HG03442 (cell line): Measurements from ENCODE around the gene SCGB1D1.

ENCODE experiments used
- ATAC-seq: cut with Tn5 transposase; IDR thresholded peaks from one replicate; pipeline ENCODE4 v1.9.1; 2021; ENCODE audit warnings: mild to moderate bottlenecking, moderate library complexity; ENCODE audit not compliant: unreplicated experiment

SCGB1D1 gene

GRCh38 chr11:62190011-62190410 is at the start of gene SCGB1D1:
SCGB1D1 (plus strand) TSS chr11:62190216; CDS start chr11:62190285, 69 bp downstream.
- ATAC-seq, result no peak

GRCh38 chr11:62140304-62141110 is 49.5 kb upstream of the SCGB1D1 start:
- ATAC-seq, result no peak

DNA sequence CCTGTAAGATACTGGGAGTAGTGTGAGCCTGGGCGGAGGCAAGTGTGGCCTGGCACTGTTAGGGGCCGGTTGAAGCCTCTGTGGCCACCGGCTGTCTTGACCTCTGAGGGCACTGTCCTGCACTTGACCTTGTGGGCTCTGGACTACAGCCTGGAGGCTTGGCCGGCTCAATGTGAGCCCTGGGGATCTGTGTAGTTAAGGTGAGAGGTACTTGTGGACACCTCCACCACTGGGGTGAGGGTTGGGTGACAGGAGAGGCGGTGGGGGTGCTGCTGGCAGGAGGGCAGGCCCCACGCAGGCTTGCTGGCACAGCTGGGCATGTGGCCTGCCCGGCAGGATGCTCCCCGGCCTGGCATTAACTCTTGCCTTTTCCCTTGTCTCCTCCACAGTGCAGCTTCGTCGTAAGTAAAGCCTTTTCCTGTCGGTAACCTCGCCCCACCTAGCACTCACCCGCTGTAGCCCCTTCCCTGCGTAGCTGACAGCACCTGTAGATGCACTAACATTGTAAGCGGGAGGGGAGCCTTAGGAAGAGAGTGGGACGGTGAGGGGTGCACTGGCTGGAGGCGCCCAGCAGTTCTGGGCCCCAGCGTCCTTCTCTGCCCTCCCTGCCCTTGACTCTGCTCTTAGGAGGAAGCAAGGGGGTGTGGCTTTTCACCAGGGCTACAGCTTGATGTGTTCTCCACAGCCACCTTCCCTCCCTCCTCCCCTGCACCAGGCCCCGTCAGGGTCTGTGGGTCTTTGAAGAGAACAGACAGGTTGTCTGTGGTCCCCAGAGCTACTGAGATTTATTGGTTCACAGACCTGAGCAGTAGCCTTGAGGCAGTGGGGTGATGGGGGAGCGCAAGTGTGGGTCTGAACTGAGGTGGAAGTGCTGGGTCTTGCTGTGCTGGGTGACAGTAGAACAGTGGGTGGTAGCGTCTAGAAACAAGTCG is 48.6 kb upstream of the SCGB1D1 start:
- no peak for ATAC-seq

DNA sequence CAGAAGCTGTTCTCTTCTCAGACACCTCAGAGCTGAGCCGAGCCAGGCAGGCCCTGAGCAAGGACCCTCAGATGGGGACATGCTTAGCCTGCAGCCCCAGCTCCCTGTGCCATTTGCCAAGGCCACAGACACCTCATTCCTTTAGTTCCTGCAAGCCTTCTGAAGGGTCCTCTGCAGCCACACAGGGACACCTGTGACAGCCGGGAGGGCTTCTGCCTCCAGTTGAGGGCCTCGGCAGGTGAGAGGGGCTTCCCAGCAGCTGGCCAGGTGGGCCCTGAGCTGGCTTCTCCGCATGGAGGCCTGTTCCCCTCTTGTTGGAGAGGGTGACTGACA is 48.0 kb upstream of the SCGB1D1 start:
- no peak for ATAC-seq

DNA sequence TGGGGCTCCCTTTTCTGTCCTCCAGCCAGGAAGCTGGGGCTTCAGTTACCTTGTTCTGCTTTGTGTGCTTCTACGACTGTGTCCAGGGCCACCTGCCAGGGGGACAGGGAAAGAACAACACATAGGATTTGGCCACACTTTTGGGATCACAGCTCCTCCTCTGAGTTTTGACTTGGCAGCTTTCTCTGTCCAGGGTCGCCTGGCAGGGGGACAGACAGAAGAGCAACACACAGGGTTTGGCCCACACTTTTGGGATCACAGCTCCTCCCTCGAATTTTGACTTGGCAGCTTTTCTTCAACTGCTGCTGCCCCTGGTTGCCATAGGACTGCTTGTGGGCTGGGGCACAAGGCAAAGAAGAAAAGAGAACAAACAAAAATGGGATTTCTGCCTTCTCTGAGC is 47.1 kb upstream of the SCGB1D1 start:
- ATAC-seq, result no peak

- ATAC-seq, result no peak
Measured at GRCh38 chr11:62143727-62144126, 46.3 kb upstream of the SCGB1D1 start.

DNA sequence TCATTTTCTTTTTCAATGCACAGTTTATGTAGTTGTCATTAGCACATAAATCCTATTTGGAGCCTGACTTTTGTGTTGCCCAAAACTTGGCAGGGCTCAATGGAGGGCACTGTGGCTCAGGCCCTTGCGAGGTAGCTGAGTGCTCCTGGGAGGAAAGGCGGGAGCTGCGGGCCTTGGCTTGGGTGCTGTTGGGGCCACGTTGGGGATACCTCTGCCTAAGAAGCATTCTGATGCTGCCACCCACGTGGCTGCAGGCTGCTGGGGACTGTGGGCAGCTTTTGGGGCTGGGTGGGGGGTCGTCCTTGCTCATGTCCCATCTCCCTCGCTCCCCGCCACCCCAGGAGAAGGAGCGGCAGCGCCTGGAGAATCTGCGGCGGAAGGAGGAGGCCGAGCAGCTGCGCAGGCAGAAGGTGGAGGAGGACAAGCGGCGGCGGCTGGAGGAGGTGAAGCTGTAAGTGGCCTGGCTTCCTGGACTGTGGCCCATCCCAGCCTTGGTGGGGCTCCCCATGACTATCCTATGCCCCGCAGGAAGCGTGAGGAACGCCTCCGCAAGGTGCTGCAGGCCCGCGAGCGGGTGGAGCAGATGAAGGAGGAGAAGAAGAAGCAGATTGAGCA is 45.3 kb upstream of the SCGB1D1 start:
- no peak for ATAC-seq

- no peak for ATAC-seq
Measured at GRCh38 chr11:62145261-62145871, 44.6 kb upstream of the SCGB1D1 start.

- ATAC-seq, result no peak
Measured at GRCh38 chr11:62146476-62147200, 43.4 kb upstream of the SCGB1D1 start.

DNA sequence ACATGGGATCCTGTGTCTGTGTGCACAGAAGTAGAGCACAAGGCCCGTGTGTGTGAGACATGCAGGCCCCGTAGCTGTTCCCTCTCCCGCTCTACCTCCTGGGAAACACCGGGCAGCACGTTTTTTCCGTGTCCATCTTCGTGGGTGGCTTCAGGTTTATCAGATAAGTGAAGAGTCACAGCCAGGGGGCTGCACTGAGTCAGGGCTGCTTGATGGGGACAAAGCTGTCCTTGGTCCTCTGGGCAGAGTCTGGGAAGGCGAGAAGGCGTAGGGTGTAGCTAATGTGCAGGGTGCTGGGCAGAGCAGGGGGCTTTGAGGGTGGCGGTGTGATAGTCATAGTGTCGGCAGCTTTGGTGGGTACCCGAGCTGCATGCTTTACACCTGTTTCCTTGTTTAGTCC is 42.5 kb upstream of the SCGB1D1 start:
- ATAC-seq, result no peak

DNA sequence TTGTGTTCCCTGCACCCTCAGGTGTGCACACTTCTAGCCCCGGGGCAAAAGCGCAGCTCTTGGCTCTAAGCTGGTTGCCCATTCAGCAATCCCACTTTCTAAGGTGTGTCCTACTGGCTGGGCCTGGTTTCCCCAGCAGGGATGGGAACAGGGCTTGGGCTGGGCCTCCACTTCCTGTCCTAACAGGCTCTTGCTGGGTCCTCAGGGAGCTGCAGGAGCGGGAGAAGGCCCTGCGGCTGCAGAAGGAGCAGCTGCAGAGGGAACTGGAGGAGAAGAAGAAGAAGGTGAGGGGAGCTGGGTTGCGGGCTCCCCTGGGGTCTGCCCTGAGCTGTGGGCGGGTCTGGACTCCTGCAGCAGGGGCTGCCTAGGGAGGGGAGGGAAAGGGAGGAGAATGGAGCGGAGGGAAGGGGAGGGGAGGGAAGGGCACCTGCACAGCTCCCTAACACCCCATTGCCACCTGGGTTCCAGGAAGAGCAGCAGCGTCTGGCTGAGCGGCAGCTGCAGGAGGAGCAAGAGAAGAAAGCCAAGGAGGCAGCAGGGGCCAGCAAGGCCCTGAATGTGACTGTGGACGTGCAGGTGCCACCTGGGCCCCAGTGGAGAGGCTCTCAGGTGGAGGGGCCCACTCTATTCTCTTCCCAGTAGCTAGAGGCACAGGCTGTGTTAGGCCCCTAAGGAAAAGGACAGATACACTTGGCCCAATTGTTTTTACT is 41.6 kb upstream of the SCGB1D1 start:
- ATAC-seq, result no peak

DNA sequence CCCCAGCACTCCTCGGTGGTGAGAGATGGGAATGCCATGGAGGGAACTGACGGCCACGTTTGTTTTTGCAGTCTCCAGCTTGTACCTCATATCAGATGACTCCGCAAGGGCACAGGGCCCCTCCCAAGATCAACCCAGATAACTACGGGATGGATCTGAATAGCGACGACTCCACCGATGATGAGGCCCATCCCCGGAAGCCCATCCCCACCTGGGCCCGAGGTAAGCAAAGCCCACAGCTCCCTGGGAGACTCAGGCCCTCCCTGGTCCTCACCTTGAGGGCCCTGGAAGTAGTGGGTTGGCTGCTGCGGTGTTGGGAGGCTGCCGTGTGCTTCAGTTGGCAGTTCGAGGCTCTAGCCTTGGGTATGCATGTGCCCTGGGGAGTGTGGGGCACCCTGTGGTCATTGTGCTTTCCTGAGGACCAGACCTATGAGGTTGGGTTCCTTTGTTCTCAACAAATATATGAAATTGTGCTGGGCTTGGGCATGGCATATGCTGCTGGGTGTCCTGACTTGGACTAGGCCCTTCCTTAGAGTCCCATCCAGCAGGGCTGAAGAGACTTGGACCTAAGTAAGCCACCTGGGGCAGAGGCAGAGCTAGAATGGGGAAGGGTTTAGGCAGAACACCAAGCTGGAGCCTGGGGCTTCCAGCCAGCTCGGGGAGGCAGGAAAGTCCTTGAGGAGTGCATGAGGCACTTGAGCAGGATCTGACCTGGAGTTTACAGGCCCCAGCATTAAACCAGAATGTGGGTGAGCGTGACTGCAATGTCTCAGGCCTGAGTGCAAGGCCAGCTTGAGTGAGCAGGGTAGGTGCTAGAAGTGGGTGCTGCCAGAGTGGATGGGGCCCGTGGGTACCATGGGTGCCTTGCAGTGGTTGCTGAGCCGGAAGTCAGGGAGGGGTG is 39.8 kb upstream of the SCGB1D1 start:
- ATAC-seq, result no peak

DNA sequence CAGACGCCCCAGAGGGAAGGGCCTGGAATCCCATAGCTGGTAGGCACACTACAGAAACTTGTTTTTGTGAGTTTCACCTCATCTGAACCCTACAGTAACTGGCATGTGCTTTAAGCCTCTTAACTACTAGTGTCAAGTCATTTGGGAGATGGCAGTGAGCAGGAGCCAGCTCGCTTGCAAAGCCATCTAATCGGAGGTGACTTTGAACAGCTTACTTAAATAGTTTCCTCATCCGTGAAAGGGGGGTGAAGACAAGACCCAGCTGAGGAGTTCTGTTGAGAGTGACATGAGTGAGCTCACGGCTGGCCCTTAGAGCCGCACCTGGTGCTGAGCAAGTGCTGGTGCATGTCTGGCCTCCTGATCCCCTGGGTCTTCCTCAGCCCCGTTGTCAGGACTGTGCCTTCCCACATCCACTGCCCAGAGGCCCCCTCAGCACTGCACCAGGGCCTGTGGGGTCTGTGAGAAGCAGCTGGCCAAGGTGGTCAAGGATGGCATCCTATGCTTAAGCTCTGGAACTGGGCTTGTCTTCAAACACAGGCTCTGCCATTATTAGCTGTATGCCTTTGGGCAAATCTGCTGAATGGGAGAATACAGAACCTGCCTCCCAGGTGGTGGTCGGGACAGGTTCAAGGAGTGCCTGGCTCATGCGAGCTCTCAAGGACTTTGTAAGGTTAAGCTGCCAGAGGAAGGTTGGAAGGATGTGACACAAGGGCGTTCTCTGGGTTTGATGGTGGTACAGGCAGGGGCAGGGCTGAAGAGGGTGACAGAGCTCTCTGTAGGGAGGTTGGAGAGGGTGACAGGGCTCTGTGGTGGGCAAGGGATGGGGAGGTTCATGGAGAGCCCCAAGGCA is 38.9 kb upstream of the SCGB1D1 start:
- no peak for ATAC-seq

DNA sequence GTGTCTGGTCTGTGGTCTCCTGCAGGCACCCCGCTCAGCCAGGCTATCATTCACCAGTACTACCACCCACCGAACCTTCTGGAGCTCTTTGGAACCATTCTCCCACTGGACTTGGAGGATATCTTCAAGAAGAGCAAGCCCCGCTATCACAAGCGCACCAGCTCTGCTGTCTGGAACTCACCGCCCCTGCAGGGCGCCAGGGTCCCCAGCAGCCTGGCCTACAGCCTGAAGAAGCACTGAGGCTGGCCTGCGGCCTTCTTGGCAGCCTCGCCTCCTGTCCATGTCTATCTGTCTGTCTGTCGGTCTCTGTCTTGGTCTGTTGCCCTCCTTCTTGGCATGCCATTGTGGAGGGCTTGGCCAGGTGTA is 38.3 kb upstream of the SCGB1D1 start:
- ATAC-seq, result no peak

DNA sequence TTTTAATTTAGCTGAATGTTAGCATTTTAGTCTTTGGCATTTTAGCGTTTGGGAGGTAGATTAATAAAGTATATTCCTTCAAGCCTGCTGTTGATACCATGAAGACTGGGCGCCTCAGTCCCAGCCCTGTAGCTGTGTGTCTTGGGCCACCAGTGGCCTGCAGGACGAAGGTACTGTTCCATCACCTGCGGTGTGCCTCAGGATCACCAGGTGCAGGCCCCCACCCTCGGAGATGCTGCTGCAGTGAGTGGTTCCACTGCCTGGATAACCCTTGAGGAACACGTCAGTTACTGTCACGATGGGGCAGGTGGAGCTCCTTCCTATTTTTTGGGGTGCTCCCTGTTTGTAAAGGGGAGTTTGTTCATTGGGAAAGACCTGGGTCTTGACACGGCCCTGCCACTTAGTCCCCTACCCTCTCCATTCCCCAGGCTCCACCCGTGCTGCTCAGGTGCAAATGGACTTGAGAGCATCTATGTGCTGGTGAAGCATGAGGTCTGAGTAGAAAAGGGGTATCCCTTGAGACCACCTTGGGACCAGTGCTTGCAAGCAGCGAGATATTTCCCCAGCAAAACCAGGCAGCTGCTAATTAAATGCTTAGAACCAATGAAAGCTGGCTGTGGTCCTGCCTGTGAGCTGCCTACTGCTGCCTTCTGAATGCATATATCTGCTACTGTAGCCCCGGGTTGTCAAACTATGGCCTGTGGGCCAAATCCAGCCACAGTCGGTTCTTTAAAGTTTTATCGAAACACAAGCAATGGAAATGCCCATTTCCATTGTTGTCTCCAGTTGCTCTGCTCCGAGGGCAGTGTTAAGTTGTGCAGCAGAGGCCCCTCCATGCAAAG is 37.5 kb upstream of the SCGB1D1 start:
- no peak for ATAC-seq

- no peak for ATAC-seq
Measured at GRCh38 chr11:62153087-62153395, 37.0 kb upstream of the SCGB1D1 start.

- no peak for ATAC-seq
Measured at GRCh38 chr11:62153617-62154016, 36.4 kb upstream of the SCGB1D1 start.
